HepG2 (cell line): ENCODE results near the gene NYNRIN. TPM values are rescaled to one million over a fixed set of nuclear protein-coding genes. Genes with fewer than 3 reads are reported as not detected.

Experiments used
- AHDC1 ChIP-seq: sonication (generic); formaldehyde crosslinking; IDR thresholded peaks from 2 replicates; pipeline ENCODE4 v1.5.1; 2020; ENCODE audit warnings: mild to moderate bottlenecking, missing genetic modification reagents, borderline replicate concordance
- AKNA ChIP-seq: sonication (generic); formaldehyde crosslinking; IDR thresholded peaks from 2 replicates; pipeline ENCODE4 v1.4.0; 2020; ENCODE audit warnings: missing genetic modification reagents, borderline replicate concordance
- EED ChIP-seq: sonication (generic); formaldehyde crosslinking; IDR thresholded peaks from 2 replicates; pipeline ENCODE4 v1.5.0; 2020; ENCODE audit warnings: mild to moderate bottlenecking, missing genetic modification reagents
- HOXA7 ChIP-seq: sonication (generic); formaldehyde crosslinking; IDR thresholded peaks from 2 replicates; pipeline ENCODE4 v1.8.1; 2022; ENCODE audit warnings: mild to moderate bottlenecking, missing genetic modification reagents, moderate library complexity
- JARID2 ChIP-seq: sonication (generic); formaldehyde crosslinking; IDR thresholded peaks from 2 replicates; pipeline ENCODE4 v1.8.1; 2023; ENCODE audit warnings: missing genetic modification reagents, inconsistent platforms; ENCODE audit not compliant: insufficient replicate concordance
- KDM6A ChIP-seq: IDR thresholded peaks from 2 replicates; pipeline ENCODE4 v1.6.1; 2016; ENCODE audit warnings: low read depth
- MAX ChIP-seq: IDR thresholded peaks from 2 replicates; pipeline ENCODE4 v1.6.1; 2012; ENCODE audit warnings: inconsistent platforms
- MBD4 ChIP-seq: IDR thresholded peaks from 2 replicates; pipeline ENCODE4 v1.6.1; 2012; ENCODE audit warnings: low read length, inconsistent platforms, borderline replicate concordance
- NFE2 ChIP-seq: sonication (generic); formaldehyde crosslinking; IDR thresholded peaks from 2 replicates; pipeline ENCODE4 v1.4.0; 2020; ENCODE audit warnings: missing genetic modification reagents
- RBAK ChIP-seq: sonication (generic); formaldehyde crosslinking; IDR thresholded peaks from 2 replicates; pipeline ENCODE4 v1.5.1; 2020; ENCODE audit warnings: mild to moderate bottlenecking, missing genetic modification reagents
- SALL1 ChIP-seq: sonication (generic); formaldehyde crosslinking; IDR thresholded peaks from 2 replicates; pipeline ENCODE4 v1.8.0; 2022; ENCODE audit warnings: mild to moderate bottlenecking, missing genetic modification reagents
- SIN3B ChIP-seq: fragments of 150-350 bp; IDR thresholded peaks from 2 replicates; pipeline ENCODE4 v1.6.1; 2014; ENCODE audit warnings: low read length
- TRAFD1 ChIP-seq: sonication (generic); formaldehyde crosslinking; IDR thresholded peaks from 2 replicates; pipeline ENCODE4 v1.5.1; 2020; ENCODE audit warnings: missing genetic modification reagents, mild to moderate bottlenecking, borderline replicate concordance
- ZFP91 ChIP-seq: sonication (generic); formaldehyde crosslinking; IDR thresholded peaks from 2 replicates; pipeline ENCODE4 v1.9.0; 2022; ENCODE audit warnings: missing genetic modification reagents, mild to moderate bottlenecking, borderline replicate concordance
- polyA plus RNA-seq, 8 experiments: library from polyadenylated mRNA; depleted of rRNA in 3 of 8; stranded (reverse) in 7 of 8; unstranded in 1 of 8; fragments of >200 nt; fragmentation: Illumina TruSeq in 4 of 8; extraction: Trizol in 4 of 8; gene quantifications; 2 replicates each; pipeline versions ENCODE4 v1.2.1 to v1.2.3, GENCODE V29; 2011 to 2016; ENCODE audit warnings: low read depth in 4 of 8, missing spikeins in 1 of 8, mixed read lengths in 1 of 8; ENCODE audit not compliant: insufficient read depth in 1 of 8
- total RNA-seq, 5 experiments: library from RNA; depleted of rRNA; stranded (reverse); fragments of >200 nt; fragmentation: Illumina TruSeq; extraction: Trizol; gene quantifications; 2 replicates each; pipeline ENCODE4 v1.2.3, GENCODE V29; 2016; ENCODE audit warnings: low read depth in 1 of 5

NYNRIN gene
- total and polyA plus RNA-seq, 2 of the 13 experiments (the other 11 are each of a cell fraction or from before 2014, with no cell fraction given) = 0.63 to 1.1 TPM

- TF ChIP-seq AKNA = no peak
- no peak for TF ChIP-seq KDM6A (CRISPR knock-in tag)
- peak; percentile 95 for TF ChIP-seq SALL1 (CRISPR knock-in tag)
- TF ChIP-seq MBD4 = no peak
- TF ChIP-seq JARID2 (CRISPR knock-in tag) = peak; percentile 94
- no peak; the same call in 1 of the 2 replicates for TF ChIP-seq AHDC1 (CRISPR knock-in tag)
- no peak for TF ChIP-seq RBAK (CRISPR knock-in tag)
- peak; percentile 40; the same call in 1 of the 2 replicates for TF ChIP-seq SIN3B
- TF ChIP-seq TRAFD1 (CRISPR knock-in tag) = peak; percentile 97; the same call in 1 of the 2 replicates
- no peak for TF ChIP-seq HOXA7 (CRISPR knock-in tag)
- TF ChIP-seq ZFP91 (CRISPR knock-in tag) = peak; percentile 94
- TF ChIP-seq MAX = peak; percentile 53
- TF ChIP-seq EED (CRISPR knock-in tag) = no peak
- no peak for TF ChIP-seq NFE2
Observed at GRCh38 chr14:24365600-24366412, 33.0 kb upstream of the NYNRIN start (continued).
